Measurements from ENCODE around the gene PIAS2.

Gene PIAS2

DNA sequence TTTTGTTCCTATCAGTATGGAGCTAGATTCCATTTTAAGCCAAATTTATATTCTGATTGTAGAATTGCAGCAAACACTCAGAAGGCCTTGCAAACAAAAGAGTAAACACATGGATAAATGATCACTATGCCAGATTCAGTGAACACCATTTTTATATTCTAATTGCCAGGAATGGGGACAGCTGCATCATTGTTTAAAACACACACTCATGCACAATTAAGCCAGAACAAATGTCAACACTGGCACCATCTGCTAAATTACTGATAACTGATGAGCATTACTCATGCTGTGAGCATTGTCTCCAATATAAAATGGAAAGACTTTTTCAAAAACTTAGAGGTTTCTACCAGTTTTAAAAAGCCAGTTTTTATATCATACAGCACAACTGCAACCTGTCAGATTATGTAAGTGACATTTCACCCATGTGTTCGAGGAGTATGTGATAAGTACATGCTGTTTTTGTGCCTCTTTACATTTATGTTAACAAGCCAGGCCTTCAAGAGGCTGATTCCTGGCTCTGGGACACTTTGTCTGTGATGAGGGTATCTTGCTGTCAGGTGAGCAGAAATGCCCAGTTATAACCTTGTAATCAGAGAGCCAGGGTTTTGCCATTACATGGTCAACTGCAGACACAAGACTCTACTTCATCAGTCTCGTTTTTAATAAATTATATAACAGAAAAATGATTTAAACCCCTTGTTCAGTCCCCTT lies 156.1 kb downstream of the PIAS2 start:
- no peak for DNase-seq (ENCODE audit: low read depth in 2 of 2)

DNA sequence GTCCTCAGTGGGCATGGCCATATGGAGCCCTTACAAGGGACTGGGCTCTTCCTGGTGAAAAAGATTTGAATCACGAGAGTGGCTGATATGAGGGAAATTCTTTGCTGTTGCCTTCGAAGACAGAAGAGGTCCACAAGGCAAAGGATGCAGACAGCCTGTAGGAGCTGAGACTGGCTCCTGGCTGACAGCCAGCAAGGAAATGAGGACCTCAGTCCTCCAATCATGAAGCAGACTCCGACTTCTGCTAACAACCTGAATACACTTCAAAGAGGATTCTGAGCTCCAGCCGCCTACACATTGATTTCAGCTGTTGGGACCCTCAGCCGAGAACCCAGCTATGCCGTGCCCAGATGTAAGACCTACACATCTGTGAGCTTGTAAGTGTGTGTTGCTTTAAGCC lies 157.4 kb downstream of the PIAS2 start:
- no peak for DNase-seq (ENCODE audit: low read depth in 2 of 2)

DNA sequence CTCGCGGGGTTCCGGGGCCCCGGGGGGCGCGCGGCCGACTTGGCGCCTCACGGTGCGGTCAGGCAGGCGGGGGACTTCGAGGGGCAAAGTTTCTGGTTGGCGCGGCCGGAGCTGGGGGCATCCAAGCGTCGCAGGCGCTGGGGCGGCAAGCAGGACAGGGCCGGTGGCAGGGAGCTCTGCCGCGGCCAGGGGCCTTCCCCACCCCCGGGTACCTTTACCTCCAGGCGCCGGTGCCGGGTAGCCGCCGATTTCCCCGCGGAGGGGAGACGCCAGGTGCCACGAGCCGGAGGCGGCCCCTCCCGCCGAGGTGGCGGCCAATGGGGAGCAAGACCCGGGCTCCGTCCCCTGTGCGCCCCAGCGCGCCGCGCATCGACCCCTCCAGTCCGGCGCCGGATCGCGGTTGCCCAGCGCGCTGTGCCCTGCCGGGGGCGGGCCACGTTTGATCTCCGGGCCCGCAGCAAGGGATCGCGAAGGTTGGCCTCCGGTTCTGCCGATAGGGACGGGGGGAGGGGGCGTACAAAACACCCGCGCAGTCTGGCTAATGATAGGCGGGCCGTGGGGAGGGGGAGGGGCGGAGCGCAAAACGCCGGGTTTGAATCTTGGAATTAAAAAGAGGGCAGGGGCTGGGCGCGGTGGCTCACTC lies 160.6 kb downstream of the PIAS2 start, which contains the start of gene ST8SIA5:
ST8SIA5 (minus strand) TSS at position 495 of the 643 bp plus-strand sequence. CDS start 545 bp downstream, outside the sequence.
- no peak for DNase-seq (ENCODE audit: low read depth in 2 of 2)

DNA sequence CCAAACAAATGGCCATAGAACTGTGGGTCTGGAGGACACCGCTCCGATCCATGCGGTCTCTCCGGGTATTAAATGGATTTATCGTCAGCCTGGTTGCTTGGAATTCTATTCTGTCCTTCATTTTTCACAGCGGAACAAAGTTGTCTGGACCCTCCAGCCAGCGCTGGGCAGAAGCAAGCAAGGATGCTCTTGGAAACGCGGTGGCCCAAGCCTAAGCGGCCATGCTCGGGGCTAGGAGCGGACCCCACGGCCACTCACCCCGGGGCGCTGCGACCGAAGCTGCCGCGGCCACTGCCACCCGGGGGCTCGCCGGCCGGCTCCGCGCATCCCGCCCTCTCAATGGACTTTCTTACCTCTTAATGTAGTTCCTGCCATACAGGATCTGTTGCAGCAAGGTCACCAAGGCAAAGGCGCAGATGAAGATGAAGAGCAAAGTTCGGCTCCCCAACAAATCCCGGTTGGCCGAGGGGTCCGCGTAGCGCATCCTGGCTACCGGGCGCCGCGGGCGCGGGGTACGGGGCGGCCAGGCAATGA lies 161.2 kb downstream of the PIAS2 start:
- no peak for DNase-seq (ENCODE audit: low read depth in 2 of 2)

DNA sequence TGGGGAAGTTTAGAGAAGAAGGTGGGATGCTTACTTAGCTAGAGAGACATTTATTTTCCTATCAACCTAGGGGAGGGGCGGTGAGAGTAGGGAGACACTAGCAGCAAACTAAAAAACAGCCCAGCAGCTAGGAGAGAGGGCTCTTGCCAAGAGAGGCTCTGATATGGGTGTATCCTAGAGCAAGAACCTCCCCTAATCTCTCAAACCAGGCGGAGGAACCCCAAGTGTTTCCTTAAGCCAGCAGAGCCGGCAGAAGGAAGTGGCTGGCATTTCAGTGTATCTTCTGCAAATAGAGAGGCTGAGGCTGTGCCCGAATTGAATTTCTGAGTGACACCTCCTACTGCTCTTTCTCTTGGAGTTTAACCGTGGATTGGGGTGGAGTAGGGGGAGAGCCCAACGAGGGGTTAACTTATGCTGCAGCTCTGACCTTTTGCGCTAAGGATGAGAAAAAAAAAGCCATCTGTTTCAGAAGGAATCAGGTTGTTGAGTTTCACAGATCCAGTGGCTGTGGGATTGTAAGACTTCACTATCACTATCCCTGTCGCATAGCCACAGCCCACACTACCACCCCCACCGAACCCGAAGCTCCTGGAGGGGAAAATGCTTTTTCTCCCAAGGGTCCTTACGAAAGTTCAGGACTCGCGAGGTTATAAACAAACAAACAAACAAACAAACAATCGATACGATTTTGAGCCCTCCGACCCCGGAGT lies 161.8 kb downstream of the PIAS2 start:
- DNase-seq (ENCODE audit: low read depth in 2 of 2): no peak

DNA sequence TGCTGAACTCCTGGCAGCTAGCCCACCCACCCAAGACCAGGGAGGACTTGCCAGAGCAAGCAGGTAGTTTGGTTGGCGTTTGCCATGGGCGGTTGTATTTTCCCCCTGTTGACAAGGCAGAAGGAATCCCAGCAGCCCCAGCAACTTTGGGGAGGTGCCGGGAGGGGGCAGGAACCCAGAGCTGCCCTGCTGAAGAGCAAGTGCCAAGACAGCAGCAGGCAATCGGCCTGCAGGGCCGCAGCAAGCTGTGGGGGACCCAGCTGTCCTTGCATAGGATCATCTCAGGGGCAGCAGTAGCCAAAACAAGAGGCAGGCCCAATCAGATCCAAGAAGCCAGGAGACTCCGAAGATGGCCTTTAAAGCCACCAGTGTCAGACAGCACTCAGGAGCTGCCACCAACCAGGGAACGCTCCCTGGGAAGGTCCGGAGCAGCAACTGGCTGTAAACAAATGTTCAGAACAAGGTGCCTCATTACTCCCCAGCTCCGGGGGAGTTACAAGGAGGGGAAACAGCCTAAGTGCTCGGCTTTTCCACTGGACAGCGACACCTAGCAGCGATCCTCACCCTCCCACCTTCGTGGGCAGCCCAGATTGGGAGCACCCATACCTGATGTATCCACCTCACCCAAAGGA lies 162.5 kb downstream of the PIAS2 start:
- no peak for DNase-seq (ENCODE audit: low read depth in 2 of 2)

DNA sequence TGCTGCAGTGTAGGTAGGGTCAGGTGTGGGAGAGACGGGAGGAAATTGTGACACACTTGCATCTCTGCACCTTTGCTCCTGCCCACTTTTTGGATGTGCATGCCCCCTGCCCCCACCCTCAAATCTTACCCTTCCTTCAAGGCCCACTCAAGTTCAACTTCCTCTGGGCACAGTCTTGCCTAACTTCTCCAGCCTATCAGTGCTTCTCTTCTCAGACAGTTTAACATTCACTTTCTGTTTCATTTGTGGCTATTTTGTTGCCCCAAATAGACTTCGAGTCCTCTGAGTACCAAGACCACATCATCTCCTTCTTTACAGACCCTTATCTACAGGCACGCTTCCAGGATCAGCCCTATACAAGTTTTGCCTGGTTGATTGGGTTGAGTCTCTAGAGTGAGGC lies 163.1 kb downstream of the PIAS2 start:
- no peak for DNase-seq (ENCODE audit: low read depth in 2 of 2)
